KOPT-K1 (cell line): Measurements from ENCODE around the gene MAP7.

Experiments
- H3K27ac ChIP-seq: fragments of 200-600 bp; sonication (generic); 2 replicates; pipeline ENCODE4 v1.5.1; 2016; ENCODE audit warnings: antibody characterized with exemption, mild to moderate bottlenecking, low read depth, low read length; ENCODE audit not compliant: poor library complexity, severe bottlenecking
- H3K36me3 ChIP-seq: fragments of 200-600 bp; sonication (generic); 2 replicates; pipeline ENCODE4 v1.5.1; 2017; ENCODE audit warnings: antibody characterized with exemption, mild to moderate bottlenecking, low read length, moderate library complexity; ENCODE audit not compliant: insufficient read depth
- H3K9me3 ChIP-seq: fragments of 200-600 bp; sonication (generic); 2 replicates; pipeline ENCODE4 v1.5.1; 2017; ENCODE audit warnings: antibody characterized with exemption, low read length, mild to moderate bottlenecking; ENCODE audit not compliant: insufficient read depth, poor library complexity, severe bottlenecking

Gene MAP7

DNA sequence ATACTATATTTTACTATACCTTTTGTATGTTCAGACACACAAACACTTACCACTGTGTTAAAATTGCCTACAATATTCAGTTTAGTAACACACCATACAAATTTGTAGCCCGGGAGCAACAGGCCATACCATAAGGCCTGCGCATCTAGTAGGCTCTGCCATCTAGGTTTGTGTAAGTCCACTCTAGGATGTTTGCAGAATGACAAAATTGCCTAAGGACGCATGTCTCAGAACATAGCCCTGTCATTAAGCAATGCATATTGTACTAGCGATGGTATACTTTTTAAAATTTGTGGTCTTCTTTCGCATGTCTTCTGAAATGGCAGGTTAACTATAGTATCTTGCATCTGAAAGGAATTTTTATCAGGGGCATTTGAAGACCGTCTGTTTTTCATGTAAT is 26.6 kb upstream of the MAP7 start:
- Histone ChIP-seq H3K36me3 (no peaks in the 10 kb centered on the region), H3K9me3 (peaks cover 3% of the 10 kb centered on the region), H3K27ac (no peak overlapping the region)

DNA sequence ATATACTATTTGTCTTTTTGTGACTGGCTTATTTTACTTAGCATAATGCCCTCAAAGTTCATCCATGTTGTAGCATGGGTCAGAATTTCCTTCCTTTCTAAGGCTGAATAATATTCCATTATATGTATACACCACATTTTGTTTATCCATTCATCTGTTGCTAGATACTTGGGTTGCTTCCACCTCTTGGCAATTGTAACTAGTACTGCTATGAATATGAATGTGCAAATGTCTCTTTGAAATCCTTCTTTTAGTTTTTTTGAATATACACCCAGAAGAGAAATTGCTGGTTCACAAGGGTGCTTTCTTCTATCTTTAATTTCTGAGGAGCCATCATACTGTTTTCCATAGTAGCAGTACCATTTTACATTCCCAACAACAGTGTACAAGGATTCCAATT is 21.3 kb upstream of the MAP7 start:
- no peak overlapping the region for H3K27ac ChIP-seq
- H3K36me3 ChIP-seq = no peaks in the 10 kb centered on the region
- H3K9me3 ChIP-seq = peaks cover 30% of the 10 kb centered on the region

DNA sequence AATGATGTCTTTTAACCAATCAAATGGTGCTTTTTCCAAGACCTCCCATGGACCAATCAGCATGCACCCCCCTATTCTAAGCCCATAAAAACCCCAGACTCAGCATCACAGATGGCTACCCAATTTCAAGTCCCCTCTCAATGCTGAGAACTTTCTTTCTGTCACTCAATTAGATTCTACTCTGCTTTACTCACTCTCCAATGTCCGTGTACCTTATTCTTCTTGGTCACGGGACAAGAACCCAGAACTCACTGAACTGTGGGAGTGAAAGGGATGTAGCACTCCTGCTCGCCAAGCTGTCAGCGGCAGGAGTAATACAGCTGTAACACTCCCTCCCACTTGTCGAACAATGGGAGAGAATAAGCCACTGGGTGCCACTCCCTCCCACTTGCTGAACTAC is 20.8 kb upstream of the MAP7 start:
- H3K36me3 ChIP-seq = no peaks in the 10 kb centered on the region
- no peak overlapping the region for H3K27ac ChIP-seq
- H3K9me3 ChIP-seq = peaks cover 30% of the 10 kb centered on the region

DNA sequence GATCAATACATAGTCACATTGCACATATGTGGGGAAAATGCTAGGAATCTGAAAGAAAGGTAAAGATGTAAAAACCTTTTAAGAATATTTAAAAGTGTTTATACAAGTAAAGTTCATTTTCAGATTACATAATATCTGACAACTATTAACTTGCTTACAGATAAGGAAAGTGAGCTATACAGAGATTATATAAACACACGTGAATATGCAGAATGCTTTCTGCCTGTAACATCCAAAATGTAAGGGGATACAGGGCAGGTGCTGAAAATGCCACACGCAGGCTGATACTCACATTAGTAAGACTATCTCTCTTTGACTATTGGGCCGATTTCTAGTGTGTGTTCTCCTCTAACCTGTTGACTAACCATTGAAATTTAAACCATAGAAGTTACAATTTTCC is 17.9 kb upstream of the MAP7 start:
- no peaks in the 10 kb centered on the region for H3K36me3 ChIP-seq
- H3K27ac ChIP-seq = peak overlapping the region; percentile 75
- H3K9me3 ChIP-seq = peaks cover 29% of the 10 kb centered on the region

GRCh38 chr6:136567688-136568087 is 17.5 kb upstream of the MAP7 start:
- H3K9me3 ChIP-seq = peaks cover 27% of the 10 kb centered on the region
- peak overlapping the region; percentile 75 for H3K27ac ChIP-seq
- H3K36me3 ChIP-seq = no peaks in the 10 kb centered on the region

- peak overlapping the region; percentile 75 for H3K27ac ChIP-seq
- no peaks in the 10 kb centered on the region for H3K36me3 ChIP-seq
- H3K9me3 ChIP-seq = peaks cover 27% of the 10 kb centered on the region
Measured at GRCh38 chr6:136566851-136567250, 16.6 kb upstream of the MAP7 start.

DNA sequence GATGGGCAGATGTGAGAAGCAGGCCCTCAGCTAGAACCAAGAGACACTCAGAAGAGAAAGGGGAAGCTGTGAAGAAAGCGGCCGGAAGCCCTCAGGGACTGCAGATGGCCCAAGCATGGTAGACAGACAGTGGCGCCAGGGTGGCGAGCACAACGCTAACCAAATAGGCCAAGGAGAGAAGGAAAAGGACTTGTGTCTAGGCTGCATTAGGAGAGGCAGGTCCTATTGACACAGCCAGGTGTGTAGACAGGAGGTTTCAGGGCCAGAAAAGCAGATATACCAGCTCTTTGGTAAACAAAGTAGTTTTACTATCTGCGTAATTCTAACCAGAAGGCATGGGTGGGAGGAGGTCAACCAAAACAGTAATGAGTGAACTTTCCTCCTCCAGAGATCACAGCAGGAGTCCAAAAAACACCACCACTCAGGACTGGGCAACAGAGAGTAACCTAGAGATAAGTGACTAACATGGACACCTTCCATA is 15.8 kb upstream of the MAP7 start:
- no peaks in the 10 kb centered on the region for H3K36me3 ChIP-seq
- peak overlapping the region; percentile 75 for H3K27ac ChIP-seq
- peaks cover 19% of the 10 kb centered on the region for H3K9me3 ChIP-seq

DNA sequence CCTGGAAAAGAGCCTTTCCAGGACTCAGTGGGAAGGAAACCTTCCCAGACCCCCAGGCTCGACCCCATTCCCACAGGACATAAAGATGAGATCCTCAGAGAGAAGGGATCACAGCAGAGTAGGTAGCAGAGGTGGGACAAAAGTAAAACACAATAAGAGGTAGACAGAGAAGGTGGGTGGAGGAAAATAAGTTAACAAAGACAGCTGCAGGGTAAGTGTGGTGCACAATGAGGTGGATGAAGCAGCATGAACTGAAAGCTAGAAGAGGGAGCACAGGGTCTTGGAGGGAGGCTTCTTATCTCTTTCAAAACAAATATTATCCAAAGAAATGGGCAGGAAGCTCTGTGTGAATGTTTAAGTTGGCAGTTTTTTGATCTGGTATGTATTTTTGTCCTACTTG is 14.0 kb upstream of the MAP7 start:
- peak overlapping the region; percentile 89 for H3K27ac ChIP-seq
- peaks cover 2% of the 10 kb centered on the region for H3K9me3 ChIP-seq
- no peaks in the 10 kb centered on the region for H3K36me3 ChIP-seq

DNA sequence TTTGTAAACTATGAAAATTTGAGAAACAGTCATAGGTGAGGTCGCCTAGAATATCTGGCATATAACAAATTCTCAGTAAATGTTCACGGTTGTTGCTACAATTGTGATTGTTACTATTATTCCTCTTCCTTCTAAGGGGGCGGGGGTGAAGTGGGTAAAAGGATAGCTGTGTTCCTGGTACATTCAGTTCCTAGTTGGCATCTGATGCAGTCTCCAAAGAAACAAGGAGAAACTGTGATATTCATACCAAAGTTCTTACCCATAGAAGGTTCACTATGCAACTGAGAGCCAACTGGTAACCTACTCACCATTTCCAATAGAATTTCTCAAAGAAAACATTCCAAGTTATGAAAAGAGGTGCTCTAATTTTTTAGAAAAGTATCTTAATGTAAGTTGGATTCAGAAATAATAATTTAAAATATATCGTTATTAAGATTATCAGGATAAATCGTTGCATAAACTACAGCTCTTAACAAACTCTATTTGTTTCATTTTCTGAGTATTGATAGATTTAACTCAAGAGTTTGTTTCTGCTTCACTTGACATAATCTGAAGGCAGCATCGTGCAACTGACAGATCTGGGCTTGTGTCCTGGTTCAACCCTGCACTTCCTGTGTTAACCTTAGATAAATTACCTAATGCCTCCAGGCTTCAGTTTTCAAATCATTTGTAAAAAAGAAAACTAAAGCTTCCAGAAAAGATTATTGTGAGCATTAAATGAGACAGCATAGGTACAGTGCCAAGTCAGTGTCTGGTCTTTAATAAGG is 13.3 kb upstream of the MAP7 start:
- H3K27ac ChIP-seq = peak overlapping the region; percentile 89

GRCh38 chr6:136562211-136562610 is 12.0 kb upstream of the MAP7 start:
- Histone ChIP-seq H3K36me3 (no peaks in the 10 kb centered on the region), H3K9me3 (no peaks in the 10 kb centered on the region), H3K27ac (no peak overlapping the region)

More for the DNA sequence above, 13.3 kb upstream of the MAP7 start:
- H3K9me3 ChIP-seq = no peaks in the 10 kb centered on the region
- no peaks in the 10 kb centered on the region for H3K36me3 ChIP-seq

GRCh38 chr6:136553166-136553787 is 3.1 kb upstream of the MAP7 start:
- no peaks in the 10 kb centered on the region for H3K36me3 ChIP-seq
- H3K27ac ChIP-seq = no peak overlapping the region
- H3K9me3 ChIP-seq = peaks cover 7% of the 10 kb centered on the region

- H3K27ac ChIP-seq = no peak overlapping the region
- H3K9me3 ChIP-seq = peaks cover 7% of the 10 kb centered on the region
- no peaks in the 10 kb centered on the region for H3K36me3 ChIP-seq
Measured at GRCh38 chr6:136552054-136552453, 1.8 kb upstream of the MAP7 start.

DNA sequence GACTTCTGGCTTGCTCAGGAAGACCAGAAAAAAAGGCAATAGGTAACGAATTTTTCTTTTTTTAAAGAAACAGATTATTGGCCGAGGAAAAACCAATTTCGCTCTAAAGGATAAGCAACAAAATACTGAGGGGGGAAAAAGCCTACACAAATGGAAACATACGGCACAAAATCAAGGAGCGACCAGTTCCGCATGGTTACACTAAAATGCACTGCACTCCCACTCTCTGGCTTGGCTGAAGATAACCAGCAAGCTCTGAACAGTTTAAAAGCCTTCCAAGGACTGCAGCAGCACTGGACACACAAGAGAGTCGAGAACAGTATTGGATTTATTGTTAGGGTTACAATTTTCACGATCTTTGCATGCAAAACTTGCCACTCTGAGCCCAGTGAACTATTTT is 881 bp upstream of the MAP7 start:
- H3K27ac ChIP-seq = no peak overlapping the region

DNA sequence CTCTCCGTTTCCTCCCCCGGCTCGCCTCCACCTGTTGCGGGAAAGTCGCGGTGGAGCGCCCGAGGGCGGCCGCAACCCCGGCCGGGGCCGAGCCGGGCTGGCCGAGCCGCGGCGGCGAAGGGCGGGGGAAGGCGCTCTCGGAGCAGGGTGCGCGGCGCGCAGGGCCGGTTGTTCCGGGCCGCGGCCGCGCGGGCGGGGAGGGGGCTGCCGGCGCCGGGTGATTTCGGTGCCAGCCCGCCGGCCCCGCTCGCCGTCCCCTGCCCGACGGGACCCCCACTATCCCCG is 235 bp downstream of the MAP7 start:
- no peaks in the 10 kb centered on the region for H3K36me3 ChIP-seq
- no peak overlapping the region for H3K27ac ChIP-seq
- peaks cover 7% of the 10 kb centered on the region for H3K9me3 ChIP-seq

More for the DNA sequence above, 881 bp upstream of the MAP7 start:
- Histone ChIP-seq H3K9me3 (peaks cover 7% of the 10 kb centered on the region), H3K36me3 (no peaks in the 10 kb centered on the region)

DNA sequence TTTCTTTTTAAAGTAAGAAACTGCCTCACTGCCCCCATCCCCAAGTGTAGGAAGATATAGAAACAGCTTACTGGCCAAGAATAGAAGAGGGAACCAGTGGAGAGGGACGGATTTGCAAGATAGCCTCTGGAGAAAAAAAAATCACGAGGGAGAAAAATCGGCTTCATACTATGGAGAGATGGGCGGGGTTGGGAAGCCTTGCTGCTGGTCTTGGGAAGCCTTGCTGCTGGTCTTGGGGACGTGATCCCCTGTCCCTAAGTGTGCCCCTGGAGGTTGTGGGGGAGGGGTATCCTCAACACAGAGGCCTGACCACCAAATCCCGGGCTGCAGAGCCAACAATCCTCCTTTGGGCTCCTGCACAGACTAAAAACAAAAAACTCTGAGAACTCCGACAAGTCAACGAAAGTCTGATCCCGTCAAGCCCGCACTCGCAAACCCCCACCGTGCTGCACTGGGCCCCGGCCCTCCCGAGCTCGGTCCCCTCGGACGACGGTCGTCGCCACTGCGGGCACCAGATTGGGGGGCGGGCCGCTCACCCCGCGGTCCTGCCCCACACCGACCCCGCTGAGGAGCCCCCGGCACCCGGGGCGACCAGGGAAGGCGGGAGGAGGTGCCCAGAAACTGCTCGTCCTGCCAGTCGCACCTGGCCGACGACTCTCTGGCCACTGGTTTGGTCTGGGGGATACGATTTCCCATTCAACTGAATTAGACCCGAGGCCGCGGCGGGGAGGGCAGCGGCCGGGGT is 750 bp downstream of the MAP7 start:
- peaks cover 7% of the 10 kb centered on the region for H3K9me3 ChIP-seq
- H3K36me3 ChIP-seq = no peaks in the 10 kb centered on the region
- no peak overlapping the region for H3K27ac ChIP-seq
